Amniotic stem cell (primary cell): Measurements from ENCODE around the gene TMEM82.

Experiments
- DNase-seq: peaks from one replicate; lab custom pipeline; 2025; lab: John Stamatoyannopoulos, UW

The TMEM82 gene

DNA sequence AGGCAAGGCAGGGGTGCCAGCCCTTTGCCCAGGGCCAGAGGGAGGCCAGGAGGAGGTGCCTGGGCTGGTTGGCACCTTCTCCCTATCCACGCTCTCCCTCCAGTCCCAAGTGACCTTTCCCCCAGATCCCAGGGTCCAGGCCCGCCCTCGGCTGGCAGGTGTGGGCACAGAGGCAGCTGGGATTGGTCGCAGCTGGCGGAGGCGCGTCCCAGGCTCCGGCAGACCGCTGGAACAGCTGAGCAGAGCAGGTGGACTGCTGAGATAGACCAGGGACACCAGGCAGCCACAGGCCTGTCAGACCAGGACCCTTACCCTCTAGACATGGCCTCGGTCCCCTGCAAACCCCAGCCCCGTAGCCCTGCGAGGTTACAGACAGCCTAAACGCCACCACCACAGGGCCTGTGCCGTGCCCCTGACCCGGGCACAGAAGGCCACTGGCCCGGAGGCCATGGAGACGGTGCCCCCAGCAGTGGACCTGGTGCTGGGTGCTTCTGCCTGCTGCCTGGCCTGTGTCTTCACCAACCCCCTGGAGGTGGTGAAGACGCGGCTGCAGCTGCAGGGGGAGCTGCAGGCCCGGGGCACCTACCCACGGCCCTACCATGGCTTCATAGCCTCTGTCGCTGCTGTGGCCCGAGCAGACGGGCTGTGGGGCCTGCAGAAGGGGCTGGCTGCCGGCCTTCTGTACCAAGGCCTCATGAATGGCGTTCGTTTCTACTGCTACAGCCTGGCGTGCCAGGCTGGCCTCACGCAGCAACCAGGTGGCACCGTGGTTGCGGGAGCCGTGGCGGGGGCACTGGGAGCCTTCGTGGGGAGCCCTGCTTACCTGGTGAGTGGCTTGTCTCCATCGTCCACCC, 6.0 kb upstream of the TMEM82 start, which contains the start of gene SLC25A34:
TSS of gene SLC25A34 (plus strand) at position 221 of the 854 bp plus-strand sequence. CDS start at position 449, 228 bp downstream.
- DNase-seq: no peak

DNA sequence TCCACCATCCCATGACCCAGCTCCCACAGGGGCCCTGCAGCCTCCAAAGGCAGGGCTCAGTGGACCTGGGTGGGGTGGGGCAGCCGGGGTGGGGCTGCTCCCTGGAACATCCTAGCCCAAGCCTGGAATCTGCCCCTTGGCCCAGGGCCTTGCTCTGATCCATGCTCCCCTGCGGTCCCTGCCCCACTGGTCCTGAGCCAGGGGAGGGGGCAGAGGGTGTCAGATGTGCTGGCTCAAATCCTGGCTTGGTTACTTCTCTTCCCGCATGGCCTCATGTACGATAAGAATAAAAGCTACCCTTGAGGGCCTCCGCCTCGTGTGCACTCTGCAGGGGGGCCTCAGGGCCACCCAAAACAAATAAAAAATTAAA, 5.4 kb upstream of the TMEM82 start:
- no peak for DNase-seq

DNA sequence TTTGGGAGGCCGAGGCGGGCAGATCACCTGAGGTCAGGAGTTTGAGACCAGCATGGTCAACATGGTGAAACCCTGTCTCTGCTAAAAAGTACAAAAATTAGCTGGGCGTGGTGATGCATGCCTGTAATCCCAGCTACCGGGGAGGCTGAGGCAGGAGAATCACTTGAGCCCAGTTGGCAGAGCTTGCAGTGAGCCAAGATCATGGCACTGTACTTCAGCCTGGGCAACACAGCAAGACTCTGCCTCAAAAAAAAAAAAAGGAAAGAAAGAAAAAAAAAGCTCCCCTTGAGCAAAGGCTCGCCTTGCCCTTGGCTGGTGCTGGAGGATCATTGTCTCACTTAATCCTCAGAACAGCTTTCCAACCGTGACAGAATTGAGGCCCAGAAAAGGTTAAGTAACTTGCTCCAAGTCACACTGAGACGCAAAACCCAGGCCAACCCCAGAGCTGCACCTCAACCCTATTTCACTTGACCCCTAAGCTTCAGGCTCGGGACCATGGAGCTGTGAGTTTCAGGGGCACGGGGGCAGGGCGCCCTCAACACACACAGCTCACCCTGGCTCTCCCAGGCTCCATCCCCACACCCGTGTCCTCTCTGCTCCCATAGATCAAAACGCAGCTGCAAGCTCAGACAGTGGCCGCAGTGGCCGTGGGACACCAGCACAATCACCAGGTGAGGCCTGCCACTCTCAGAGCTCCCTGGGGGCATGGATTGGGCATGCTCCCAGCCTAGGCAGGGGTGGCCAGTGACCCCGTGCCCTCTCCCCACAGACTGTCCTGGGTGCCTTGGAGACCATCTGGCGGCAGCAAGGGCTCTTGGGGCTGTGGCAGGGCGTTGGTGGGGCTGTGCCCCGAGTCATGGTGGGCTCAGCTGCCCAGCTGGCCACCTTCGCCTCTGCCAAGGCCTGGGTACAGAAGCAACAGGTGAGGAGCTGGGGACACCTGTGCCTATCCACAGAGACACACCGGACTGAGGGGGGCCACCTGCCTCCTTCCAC, 4.7 kb upstream of the TMEM82 start:
- no peak for DNase-seq

DNA sequence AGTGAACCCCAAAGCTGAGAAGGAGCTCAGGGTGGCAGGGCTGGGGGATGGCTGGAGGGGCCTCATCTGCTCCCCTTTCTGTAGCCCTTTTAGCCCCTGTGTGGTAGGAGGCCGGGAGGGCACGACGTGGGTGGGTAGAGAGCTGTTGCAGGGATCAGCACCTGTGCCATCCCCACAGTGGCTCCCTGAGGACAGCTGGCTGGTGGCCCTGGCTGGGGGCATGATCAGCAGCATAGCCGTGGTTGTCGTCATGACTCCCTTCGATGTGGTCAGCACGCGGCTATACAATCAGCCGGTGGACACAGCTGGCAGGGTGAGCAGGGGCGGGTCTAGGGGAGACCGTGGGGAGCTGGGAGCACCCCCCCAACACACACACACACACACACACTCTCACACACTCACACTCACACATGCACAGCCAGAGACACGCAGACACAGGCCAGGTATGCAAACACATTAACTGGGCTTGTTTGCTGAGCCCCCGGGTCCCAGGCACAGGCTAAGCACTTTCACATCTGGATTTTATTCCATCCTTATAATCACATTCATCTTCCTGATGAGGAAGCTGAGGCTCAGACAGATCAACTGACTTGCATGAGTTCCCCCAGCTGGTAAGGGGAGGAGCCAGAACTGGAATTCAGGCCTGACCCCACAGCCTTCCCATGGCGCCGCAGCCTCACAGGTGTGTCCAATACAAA, 3.7 kb upstream of the TMEM82 start:
- DNase-seq: no peak

DNA sequence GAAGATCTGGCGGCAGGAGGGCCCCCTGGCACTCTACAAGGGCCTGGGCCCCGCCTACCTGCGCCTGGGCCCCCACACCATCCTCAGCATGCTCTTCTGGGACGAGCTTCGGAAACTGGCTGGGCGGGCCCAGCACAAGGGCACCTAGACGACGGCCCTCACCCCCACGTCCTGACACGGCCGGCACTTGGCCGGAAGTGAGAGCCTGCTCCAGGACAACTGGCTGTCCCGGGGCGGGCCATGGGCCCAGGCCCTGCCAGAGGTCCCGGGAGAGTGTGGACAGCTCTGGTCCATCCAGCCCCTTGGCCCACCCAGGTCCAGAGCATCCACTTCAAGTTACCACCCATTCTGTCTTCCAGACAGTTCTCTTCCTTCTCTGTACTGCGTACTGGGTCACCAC, 3.0 kb upstream of the TMEM82 start:
- no peak for DNase-seq

DNA sequence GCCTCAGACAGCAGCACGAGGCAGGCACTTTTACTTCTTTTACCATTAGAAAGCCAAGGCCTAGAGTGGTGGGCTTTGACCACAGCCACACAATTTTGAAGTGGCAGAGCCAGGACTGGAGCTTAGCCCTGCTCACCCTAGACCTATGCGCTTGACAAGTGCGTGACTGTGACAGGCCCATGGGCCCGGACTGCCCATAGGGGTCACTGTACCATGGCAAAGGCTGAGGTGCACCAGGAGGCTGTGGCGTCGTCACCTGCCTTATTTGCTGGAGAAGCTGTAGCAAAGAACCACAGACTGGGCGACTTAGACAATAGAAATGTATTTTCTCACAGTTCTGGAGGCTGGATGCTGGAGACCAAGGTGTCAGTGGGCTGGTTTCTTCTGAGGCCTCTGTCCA, 2.6 kb upstream of the TMEM82 start:
- no peak for DNase-seq

DNA sequence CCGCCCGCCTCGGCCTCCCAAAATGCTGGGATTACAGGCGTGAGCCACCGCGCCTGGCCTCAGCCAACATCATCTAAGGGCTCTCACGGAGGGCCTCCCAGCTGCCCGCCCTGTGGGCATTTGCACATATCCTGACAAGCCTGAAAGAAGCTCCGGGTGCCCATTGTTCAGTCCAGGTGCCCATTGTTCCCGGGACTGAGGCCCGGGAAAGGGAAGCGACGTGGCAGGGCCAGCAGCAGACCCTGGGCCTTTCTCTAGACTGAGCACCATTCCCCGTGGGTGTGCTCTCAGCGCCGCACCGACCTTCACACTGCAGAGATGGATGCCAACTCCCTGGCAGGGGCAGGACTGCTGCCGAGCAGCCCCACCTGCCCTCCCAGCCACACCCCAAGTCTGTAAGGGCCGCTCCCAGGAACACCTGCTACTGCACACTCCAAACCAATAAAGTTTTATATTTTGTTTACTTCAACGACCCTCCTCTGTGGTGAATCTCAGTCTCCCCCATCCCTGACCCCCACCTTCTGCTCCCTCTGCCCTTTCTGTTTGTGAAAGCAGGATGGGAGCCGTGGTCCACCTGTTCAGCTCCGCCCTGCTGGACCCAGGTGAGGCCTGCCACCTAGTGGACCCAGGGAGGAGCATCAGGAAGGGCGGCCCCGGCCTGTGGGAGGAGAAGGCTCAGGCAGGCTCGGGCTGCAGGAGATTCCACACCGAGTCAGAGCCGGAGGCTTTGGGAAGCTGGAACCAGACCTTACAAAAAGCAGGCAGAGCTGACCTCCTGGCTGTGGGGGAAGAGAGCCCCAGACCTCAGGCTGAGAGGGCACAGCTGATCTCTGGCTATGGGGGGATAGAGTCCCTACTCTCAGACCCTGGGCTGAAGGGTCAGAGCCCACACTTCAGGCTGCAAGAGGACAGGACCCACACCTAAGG, 1.1 kb upstream of the TMEM82 start:
- no peak for DNase-seq

DNA sequence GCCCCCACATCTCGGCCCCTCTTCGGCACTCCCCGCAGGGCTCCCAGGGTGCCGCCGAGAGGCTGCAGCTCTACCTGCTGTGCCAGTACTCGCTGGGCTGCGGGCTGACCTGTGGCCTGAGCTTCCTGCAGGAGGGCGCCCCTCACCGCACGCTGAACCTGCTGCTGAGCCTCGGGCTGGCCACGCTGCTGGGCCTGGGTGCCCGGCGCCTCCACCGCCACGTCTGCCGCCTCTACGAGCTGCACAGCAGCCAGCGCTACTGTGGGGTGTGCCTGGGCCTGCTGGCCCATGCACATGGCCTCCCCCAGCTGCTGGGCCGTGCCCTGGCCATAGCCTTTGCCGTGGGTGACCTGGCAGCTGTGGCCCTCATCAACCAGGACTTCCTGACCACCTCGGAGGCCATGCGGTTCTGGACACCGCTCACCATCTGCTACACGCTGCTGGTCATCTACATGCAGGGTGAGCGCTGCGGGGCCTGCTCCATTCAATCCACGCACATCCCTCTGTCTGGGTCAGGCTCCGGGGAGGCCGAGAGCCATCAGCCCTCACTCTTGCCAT, 1.9 kb downstream of the TMEM82 start:
- no peak for DNase-seq

DNA sequence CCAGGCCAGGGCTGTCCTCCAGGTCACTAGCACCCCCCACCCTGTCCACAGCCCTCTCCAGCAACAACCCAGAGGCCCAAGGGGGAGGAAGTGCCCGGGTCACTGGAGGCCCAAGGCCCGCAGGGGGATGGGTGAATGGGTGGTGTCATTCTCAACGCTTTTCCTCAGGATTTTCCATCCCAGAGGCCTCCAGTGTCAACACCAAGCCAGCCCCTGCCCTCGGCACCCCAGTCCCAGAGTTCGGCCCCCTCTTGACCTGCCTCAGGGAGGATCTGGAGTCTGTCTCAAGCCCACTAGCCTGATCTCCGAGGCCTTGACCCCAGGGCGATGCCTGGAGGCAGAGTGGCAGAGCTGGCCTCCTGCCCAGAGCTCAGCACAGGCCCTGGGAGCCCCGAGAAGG, 5.1 kb downstream of the TMEM82 start:
- no peak for DNase-seq

DNA sequence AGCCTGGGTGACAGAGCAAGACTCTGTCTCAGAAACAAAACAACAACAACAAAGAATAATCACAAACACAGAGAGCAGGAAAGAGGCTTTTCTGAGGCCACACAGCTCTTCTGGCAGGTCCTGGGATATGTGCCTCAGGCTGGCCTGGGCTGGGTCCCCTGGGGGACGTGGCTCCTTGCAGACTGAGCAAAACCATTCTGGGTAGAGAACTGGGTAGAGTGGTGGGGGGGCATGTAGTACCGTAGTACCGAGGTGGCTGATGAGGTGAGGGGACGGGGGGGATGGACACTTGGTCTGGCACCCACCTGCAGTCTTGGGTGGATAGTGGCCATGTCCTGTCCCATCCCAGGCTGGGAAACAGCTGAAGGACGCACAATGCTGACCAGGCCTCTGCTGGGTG, 6.0 kb downstream of the TMEM82 start:
- no peak for DNase-seq

DNA sequence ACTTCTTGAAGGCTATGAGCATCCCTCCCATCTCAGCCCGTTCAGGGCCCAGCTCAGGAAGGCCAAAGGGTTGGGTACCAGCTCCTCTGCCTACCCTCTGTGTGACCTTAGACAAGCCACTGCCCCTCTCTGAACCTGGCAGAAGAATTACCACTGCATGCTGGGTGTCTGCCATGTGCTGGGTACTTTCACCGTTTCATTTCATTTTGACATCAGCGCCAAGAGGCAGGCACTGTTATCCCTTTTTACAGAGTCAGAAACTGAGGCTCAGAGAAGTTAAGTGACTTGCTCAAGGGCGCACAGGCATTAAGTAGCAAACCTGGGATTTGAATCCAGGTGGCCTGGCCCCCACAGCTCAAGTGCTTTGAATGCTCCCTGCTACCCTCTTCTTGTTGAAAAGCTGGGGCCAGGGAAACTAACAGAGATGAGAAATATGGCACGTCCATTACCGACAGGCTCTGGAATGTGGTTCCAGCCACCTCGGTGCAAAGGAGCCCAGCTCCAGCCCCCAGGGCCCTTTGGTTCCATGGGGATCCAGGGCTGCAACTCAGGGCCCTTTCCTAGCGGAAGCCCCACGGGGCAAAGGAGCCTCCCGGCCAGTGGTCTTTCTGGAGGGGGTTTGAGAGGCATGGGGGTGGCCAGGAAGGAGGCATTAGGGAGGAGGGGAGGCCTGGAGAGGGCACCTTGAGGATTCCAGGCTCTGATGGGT, 6.5 kb downstream of the TMEM82 start:
- DNase-seq: no peak

DNA sequence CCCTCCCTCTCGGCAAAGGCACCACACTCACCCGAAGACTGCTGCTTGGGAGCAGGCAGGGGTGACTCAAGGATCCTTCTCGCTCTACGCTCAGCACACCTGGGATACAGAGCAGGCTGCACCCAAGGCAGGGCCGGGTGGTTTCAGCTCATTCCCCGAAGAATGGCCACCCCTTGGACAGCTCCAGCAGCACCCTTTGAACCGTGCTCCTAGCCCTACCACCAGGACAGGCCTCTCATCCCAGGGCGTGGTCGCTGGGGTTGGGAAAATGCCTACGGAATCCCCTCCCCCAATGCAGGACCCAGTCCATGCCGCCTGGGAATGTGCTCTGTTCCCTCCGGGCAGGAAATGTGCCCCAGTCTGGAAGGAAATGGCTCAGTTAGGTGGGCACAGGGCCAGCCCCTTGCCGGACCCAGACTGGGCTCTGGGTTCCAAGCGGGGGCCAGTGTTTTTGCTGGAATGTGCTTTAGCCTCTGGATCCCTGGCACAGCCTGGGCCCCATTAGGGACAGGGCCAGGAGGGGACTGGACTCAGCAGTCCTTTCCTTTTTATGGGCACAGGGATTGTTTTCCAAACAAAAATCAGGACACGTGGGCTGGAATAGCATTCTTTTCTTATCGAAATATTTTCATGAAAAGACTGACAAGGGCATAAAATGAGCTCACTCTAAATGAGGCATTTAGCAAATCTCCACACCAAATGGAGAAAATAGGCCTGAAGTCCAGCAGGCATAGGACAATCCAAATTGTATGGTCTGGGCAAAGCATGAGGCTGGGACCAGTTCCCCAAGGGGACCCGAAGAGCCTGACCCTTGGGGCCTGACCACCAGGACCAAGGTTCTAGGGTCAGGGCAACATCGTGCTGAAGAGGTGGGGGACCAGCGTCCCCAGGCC, 7.3 kb downstream of the TMEM82 start:
- DNase-seq: no peak

DNA sequence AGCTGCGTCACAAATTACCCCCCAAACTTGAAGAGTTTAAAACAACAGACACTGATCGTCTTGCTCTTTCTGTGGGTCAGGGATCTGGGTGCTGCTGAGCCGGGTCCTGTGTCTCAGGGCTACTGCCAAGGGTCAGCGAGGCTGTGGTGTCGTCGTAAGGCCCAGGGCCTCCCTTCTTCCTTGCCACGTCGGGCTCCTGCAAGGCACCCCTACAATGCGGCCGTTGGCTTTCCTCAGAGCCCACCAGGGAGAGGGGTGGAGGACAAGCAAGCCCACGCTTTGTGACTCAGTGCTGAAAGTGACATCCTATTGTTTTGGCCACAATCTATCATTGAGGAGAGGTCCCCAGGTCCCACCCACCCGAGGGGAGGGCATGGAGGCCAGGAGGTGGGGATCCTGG, 8.6 kb downstream of the TMEM82 start:
- DNase-seq: no peak

DNA sequence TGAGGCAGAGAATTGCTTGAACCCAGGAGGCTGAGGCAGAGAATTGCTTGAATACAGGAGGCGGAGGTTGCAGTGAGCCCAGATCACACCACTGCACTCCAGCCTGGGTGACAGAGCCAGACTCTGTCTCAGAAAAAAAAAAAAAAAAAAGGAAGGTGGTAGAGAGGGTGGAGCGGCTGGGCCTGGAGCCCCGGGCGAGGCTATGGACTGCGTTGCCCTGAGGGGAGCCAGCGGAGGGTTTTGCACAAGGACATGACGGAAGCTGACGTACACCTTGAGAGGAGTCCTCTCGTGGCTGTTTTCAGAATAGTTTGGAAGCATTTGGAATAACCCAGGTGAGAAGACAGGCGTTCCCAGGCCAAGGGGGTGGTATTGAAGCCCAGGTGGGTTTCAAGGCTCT, 9.4 kb downstream of the TMEM82 start:
- DNase-seq: no peak

DNA sequence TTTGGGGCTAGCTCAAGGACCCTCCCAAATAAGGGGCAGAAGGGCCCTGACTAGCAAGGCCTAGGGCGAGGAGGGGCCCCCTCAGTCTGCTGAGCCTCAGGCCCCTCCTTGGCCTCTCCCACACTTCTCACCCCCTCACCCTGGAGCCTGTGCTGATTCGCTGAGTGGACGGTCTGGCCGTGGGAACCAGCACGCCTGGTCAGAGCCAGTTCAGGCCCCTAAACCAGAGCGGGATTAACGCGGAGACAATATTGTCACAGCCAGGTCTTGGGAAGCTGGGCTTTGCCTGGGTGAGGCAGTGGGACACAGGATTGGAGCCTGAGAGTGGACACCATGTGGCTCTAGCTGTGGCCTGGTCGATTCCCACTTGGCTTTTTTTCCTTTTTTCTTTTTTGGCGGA, 11.5 kb downstream of the TMEM82 start:
- DNase-seq: no peak

DNA sequence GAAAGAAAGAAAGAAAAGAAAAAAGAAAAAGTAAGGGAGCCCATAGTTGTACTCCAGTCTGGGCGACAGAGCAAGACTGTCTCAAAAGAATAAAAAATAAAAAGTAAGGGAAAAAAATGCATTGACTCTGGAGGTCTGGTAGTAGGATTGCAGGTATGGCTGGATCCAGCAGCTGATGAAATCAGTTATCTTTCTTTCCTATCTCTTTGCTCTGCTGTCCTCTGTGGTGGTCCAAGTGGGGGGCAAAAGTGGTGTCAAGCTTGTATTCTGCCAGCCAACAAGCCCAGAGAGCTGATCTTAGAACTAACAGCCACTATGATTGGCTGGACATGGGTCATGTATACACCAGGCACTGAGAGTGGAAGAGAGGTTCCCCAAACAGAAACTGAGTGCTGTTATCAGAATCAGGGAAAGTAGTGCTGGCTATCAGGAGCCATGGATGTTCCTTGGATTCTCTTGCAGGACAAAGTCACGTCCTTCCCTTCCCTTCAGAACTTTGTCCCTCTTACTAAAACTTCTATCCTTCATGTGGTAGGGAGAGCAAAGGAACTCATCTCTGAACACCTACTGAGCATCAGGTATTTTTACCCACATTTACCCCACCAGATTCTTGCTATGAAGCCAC, 12.8 kb downstream of the TMEM82 start:
- DNase-seq: no peak

DNA sequence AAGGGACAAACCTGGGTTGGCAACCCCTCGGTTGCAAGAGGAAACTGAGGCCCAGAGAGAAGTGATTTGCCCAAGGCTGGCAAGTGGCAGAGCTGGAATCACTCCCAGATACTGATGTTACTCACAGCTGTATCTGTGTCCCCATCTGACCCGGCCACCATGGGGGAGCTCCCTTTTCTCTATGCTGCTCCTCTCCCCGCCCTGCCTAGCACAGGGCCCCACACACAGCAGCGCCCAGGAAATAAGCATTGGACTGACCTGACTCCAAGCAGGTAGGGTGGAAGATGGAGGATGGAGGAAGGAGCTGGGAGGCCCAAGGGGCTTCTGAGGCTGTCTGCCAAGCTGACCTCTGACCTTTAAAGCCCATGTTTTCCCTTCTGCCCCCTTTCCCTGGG, 13.3 kb downstream of the TMEM82 start:
- no peak for DNase-seq

DNA sequence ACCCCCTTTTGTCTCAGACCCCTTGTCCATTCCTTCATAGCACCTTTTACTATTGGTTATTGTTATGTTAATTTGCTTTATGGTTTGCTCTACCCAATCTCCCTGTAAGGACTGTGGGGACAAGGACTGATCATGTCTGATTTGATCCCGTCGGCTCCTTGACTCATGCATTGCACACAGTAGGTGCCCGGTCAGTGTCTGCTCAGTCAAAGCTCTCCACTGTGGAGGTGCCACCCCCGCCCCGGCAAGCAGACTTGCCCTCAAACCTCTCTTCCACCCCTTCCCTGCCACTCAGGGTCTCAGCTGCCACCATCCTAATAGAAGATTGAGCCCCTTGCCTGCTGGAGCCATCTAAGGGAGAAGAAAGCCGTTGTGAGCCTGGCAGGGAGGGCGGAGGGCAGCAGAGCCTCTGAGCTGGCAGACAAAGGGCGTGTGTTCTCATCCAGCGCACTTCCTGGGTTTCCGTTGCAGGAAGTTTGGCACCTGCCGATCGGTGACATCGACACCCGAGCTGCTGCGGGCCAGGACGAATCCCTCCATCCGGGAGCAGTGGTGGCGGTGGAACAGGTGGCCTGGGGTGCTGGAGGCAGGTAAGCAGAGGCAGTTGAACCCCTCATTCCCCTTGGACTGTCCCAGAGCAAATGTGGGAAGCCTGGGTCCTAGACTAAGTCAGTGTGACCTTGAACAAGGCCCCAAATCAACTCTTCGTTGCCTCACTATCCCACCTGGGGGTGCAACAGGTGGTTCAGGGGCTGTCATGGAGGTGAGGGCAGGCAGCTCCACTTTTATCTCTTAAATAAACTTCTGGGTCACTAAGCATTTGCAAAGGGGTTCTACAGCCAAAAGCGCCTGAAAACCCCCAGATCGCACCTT, 14.1 kb downstream of the TMEM82 start:
- no peak for DNase-seq
